H4 (cell line): ENCODE data around the gene PRKG1. TPM values are rescaled to one million over a fixed set of nuclear protein-coding genes. Genes with fewer than 3 reads are reported as not detected.

Source experiments
- DNase-seq: peaks from one replicate; pipeline ENCODE4 v3.0.0-alpha.2; 2015; ENCODE audit warnings: low spot score
- total RNA-seq: library from RNA; depleted of rRNA; stranded (reverse); fragments of >200 nt; shearing (Covaris generic); gene quantifications from 2 replicates; pipeline ENCODE4 v1.2.3, GENCODE V29; 2014

PRKG1 gene
- total RNA-seq, 1 experiment from 2014 or later = 3.4 TPM

GRCh38 chr10:52313256-52313932, 1239.1 kb downstream of the PRKG1 start:
- no peak for DNase-seq

GRCh38 chr10:52313933-52314821, 1239.9 kb downstream of the PRKG1 start, which contains the start of gene DKK1:
Gene DKK1 (plus strand): TSS chr10:52314281. CDS start chr10:52314435, 154 bp downstream.
- DNase-seq = peak; percentile 54

DNA sequence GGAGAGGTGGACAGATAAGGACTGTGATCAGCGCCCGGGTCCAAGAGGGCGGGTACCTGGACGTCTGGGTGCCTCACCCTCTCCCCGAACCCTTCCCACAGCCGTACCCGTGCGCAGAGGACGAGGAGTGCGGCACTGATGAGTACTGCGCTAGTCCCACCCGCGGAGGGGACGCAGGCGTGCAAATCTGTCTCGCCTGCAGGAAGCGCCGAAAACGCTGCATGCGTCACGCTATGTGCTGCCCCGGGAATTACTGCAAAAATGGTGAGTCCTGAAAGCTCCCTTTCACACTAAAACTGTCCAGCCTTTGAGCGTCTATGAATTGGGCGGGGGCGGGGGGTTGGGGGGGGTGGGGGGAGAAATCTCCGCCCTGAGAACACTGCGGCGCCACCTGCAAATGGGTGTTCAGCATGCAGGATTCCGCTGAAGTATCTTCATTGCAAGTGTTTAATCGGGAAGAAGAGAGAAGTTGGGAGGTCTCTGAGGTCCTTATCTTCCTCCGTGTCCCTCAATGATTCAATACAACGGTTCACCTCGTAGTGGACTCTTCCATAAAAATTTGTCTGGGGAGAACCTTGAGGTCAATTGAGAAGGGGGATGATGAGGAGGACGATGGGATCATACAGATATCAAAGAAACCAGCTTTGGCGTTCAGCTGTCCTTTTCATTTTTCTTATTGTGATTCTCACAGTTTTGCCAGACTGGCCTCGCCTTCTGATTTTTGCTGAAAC, 1240.7 kb downstream of the PRKG1 start:
- no peak for DNase-seq

DNA sequence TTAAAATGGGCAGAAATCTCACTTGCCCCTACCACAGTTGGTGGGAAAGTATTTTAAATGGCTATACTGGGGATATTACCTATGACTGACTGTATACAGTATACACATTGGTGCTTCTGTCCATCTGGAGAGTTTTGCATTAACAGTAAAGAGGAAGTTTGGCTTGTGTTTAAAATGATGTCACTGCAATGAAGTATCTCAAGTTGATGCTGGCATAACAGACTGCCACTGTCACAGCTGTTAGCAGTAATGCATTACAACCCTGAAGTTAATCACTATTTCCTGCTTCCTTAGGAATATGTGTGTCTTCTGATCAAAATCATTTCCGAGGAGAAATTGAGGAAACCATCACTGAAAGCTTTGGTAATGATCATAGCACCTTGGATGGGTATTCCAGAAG, 1241.7 kb downstream of the PRKG1 start:
- peak; percentile 25 for DNase-seq

DNA sequence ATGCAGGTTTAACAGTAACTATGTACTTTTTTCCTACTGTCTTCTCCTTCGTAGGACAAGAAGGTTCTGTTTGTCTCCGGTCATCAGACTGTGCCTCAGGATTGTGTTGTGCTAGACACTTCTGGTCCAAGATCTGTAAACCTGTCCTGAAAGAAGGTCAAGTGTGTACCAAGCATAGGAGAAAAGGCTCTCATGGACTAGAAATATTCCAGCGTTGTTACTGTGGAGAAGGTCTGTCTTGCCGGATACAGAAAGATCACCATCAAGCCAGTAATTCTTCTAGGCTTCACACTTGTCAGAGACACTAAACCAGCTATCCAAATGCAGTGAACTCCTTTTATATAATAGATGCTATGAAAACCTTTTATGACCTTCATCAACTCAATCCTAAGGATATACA, 1242.2 kb downstream of the PRKG1 start:
- DNase-seq = no peak

GRCh38 chr10:52318136-52318701, 1243.9 kb downstream of the PRKG1 start:
- DNase-seq = no peak

GRCh38 chr10:52318822-52319464, 1244.7 kb downstream of the PRKG1 start:
- peak; percentile 58 for DNase-seq

- no peak for DNase-seq
Measured at GRCh38 chr10:52319926-52320325, 1245.6 kb downstream of the PRKG1 start.

GRCh38 chr10:52322323-52322722, 1248.0 kb downstream of the PRKG1 start:
- DNase-seq = no peak

GRCh38 chr10:52322936-52323335, 1248.6 kb downstream of the PRKG1 start:
- no peak for DNase-seq

DNA sequence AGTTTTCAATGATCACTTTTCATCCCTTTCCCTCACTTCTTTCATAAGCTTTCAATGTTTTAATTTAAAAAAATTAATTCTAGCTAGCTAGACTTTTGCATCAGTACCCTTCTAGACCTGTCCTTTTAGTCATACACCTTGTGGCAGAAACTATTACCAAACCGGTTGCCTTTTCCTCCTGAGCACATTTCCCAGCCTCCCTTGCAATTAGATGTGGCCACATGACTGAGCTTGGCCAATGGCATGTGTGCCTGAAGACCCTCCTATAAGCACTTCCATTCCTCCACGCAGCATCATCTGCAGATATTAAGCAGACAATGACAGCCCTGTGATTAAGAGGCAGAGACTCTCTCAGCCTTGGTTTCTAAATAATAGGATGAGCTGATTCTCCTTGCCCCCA, 1252.1 kb downstream of the PRKG1 start:
- DNase-seq = no peak

GRCh38 chr10:52331638-52332364, 1257.5 kb downstream of the PRKG1 start:
- DNase-seq = no peak

DNA sequence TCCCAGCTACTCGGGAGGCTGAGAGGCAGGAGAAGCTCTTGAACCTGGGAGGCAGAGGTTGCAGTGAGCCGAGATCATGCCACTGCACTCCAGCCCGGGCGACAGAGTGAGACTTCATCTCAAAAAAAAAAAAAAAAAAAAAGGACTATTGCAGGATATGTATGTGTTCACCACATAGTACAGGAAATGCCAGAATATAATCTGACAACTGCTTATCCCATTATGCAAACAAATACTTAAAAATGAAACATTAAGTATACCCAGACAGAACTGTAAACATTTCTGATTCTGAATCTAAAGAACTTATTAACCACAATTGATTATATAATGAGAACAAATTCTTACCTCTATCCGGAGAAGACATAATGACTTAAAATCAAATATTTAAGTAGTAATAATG, 1258.5 kb downstream of the PRKG1 start:
- no peak for DNase-seq

GRCh38 chr10:52334595-52334994, 1260.3 kb downstream of the PRKG1 start:
- no peak for DNase-seq

DNA sequence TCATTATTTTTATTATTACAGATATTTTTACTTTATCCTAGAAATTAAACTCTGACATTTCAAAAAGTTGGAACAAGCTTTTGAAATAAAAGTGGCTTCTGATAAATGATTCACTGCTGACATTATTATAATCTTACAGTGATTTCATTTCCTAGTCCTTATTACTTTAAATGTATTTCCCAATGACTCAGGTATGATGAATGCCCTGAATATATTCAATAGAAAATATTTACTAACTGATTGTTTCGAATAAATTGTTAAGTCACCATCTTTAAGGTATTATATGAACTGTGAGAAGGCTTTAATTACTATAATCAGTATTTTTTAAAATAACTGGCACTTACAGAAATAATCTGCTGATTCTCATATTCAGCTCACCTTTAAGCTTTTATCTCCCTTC, 1261.4 kb downstream of the PRKG1 start:
- no peak for DNase-seq

DNA sequence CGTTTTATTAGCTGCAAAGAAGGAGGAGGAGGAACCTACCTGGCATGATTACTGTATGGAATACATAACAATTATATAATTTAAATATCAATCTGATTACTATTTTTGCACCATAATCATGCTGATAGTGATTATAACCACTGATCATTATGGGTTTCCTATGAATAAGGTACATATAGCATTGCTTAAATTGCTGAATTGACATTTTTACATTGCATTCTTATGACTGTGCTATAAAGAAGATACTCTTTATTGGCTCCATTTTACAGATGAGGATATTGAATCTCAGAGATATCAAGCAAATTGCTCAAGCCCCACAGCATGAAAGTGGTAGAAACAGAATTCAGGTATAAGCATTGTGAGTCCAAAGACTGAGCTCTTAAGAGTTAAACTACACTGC, 1262.9 kb downstream of the PRKG1 start:
- DNase-seq = no peak

DNA sequence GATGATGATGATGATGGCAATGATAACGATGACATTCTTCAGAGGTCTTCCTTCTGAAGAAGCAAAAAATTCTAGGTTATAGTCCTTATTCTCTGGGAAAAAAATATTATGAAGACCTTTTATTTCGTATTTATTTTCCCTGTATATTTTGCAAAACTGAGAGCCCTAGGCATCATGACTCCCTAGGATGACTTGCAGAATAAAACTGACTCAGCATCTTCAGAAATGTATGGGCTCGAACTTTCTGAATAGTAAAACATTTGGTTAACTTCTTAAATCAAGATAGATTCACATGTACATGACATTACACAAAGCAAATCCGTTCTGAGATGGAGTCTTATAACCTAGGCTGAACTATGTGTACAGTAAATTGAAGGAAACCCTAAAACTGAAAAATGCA, 1269.2 kb downstream of the PRKG1 start:
- no peak for DNase-seq

GRCh38 chr10:52346394-52347326, 1272.4 kb downstream of the PRKG1 start:
- DNase-seq = no peak

DNA sequence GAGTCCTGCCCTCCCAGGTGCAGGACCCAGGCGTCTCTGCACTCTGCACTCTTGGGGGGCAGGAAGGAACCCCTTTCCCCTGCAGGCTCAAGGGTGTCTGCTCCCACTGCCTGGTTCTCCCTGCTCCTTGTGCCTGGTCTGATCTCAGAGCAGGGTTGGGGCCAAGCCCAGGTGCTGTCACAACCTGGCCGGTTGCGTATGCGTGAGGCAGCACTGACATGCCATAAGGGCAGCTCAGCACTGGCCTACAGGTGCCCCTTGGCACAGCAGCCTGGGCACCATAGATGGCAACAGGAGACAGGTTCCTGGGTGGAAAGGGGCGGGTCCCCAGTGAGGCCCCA, 1273.0 kb downstream of the PRKG1 start:
- no peak for DNase-seq
